K562 (cell line): Measurements from ENCODE around the gene PLCB1. TPM values are rescaled to one million over a fixed set of nuclear protein-coding genes. Genes with fewer than 3 reads are reported as not detected.

ENCODE experiments used
- ATAC-seq: fragments of 200-7000 bp; cut with Tn5 transposase; 3 replicates; pipeline ENCODE4 v1.9.1; 2020; ENCODE audit warnings: moderate library complexity
- BruUV-seq: library from RNA; stranded (reverse); fragments of 400-500 nt; replicated peaks from 2 replicates; lab custom pipeline; 2021; lab: Mats Ljungman, UMichigan
- CTCF ChIA-PET: fragments of 300-600 bp; formaldehyde crosslinking; extraction: SDS; loops from one replicate; lab custom pipeline; 2021; ENCODE audit warnings: low intra/inter-chr PET ratio; lab: Yijun Ruan, JAX
- POLR2A ChIA-PET: fragments of 300-600, 350-650 bp; sonication (Branson Sonifier 250); formaldehyde crosslinking; extraction: SDS; loops from one replicate; lab custom pipeline; 2021; ENCODE audit warnings: antibody characterized with exemption, inconsistent platforms; lab: Yijun Ruan, JAX
- DNase-seq, 4 experiments: peaks; one replicate each; pipeline versions ENCODE4 v3.0.0 to v3.0.0-alpha.2; 2011 to 2018; ENCODE audit warnings: low spot score in 3 of 4, mixed read lengths in 3 of 4; ENCODE audit errors: extremely low read depth in 1 of 4
- FAIRE-seq: peaks from 2 replicates; lab custom pipeline; 2011; peaks lifted over from hg19 to GRCh38; lab: Jason Lieb, UNC
- H2AFZ ChIP-seq: 2 replicates; pipeline ENCODE4 v1.6.0; 2011; ENCODE audit warnings: low read depth, low read length, control low read depth, inconsistent platforms
- H3K27ac ChIP-seq: fragments of 200-600 bp; 3 replicates; pipeline ENCODE4 v1.8.0; 2011; ENCODE audit warnings: low read depth, mild to moderate bottlenecking, control low read depth, inconsistent platforms, low read length, moderate library complexity, mixed read lengths; ENCODE audit errors: extremely low read depth
- H3K27me3 ChIP-seq, 2 experiments: fragments of 300-600 bp in 1 of 2; 2 replicates in 1 of 2; 3 replicates in 1 of 2; pipeline versions ENCODE4 v1.6.0 to v1.8.0; 2011; ENCODE audit warnings: inconsistent platforms in 2 of 2, low read length in 2 of 2, mild to moderate bottlenecking in 1 of 2, mixed read lengths in 1 of 2, moderate library complexity in 1 of 2; ENCODE audit not compliant: control insufficient read depth in 2 of 2, insufficient read depth in 2 of 2
- H3K36me3 ChIP-seq: fragments of 300-600 bp; 3 replicates; pipeline ENCODE4 v1.8.0; 2011; ENCODE audit warnings: mild to moderate bottlenecking, low read length, inconsistent platforms; ENCODE audit not compliant: control insufficient read depth, insufficient read depth
- H3K4me1 ChIP-seq, 2 experiments: fragments of 200-600 bp in 1 of 2; replicated peaks in 1 of 2; 2 replicates in 1 of 2; 3 replicates in 1 of 2; pipeline versions ENCODE4 v1.5.1 to v1.8.0; 2011; ENCODE audit warnings: inconsistent platforms in 2 of 2, low read length in 2 of 2, mild to moderate bottlenecking in 1 of 2, mixed read lengths in 1 of 2, moderate library complexity in 1 of 2; ENCODE audit not compliant: control insufficient read depth in 2 of 2, insufficient read depth in 2 of 2
- H3K4me2 ChIP-seq: 2 replicates; pipeline ENCODE4 v1.6.1; 2011; ENCODE audit warnings: low read length, control low read depth, inconsistent platforms, mixed read lengths; ENCODE audit not compliant: insufficient read depth
- H3K4me3 ChIP-seq: fragments of 200-600 bp; sonication (generic), shearing (Covaris generic); 2 replicates; pipeline ENCODE4 v1.5.1; 2016; ENCODE audit warnings: control low read depth, inconsistent platforms
- H3K79me2 ChIP-seq: fragments of 200-600 bp; 3 replicates; pipeline ENCODE4 v1.8.0; 2011; ENCODE audit warnings: low read length, inconsistent platforms; ENCODE audit not compliant: control insufficient read depth, insufficient read depth
- H3K9ac ChIP-seq, 2 experiments: 2 replicates each; pipeline versions ENCODE4 v1.6.0 to v1.6.1; 2011; ENCODE audit warnings: low read depth in 2 of 2, low read length in 2 of 2, control low read depth in 1 of 2, inconsistent platforms in 1 of 2, mild to moderate bottlenecking in 1 of 2, mixed read lengths in 1 of 2; ENCODE audit not compliant: insufficient read depth in 1 of 2
- H3K9me1 ChIP-seq: one replicate; pipeline ENCODE4 v1.6.0; 2011; ENCODE audit warnings: inconsistent platforms, mild to moderate bottlenecking, low read length, moderate library complexity; ENCODE audit not compliant: control insufficient read depth, insufficient read depth
- H3K9me3 ChIP-seq: replicated peaks from 2 replicates; pipeline ENCODE4 v1.5.1; 2011; ENCODE audit warnings: low read depth, low read length, inconsistent platforms; ENCODE audit not compliant: control insufficient read depth, insufficient read depth
- H4K20me1 ChIP-seq: replicated peaks from 2 replicates; pipeline ENCODE4 v1.6.1; 2011; ENCODE audit warnings: low read length, inconsistent platforms, mixed read lengths; ENCODE audit not compliant: control insufficient read depth, insufficient read depth
- CAMTA2 ChIP-seq: fragments of 250-450 bp; sonication (Bioruptor Pico); conservative IDR thresholded peaks from 2 replicates; pipeline ENCODE4 v1.5.1; 2022
- FIP1L1 ChIP-seq: fragments of 200-400 bp; formaldehyde crosslinking; IDR thresholded peaks from 2 replicates; pipeline ENCODE4 v1.6.1; 2018; ENCODE audit warnings: mild to moderate bottlenecking, low read depth, low read length; ENCODE audit not compliant: poor library complexity, severe bottlenecking
- HNRNPH1 ChIP-seq: fragments of 200-400 bp; formaldehyde crosslinking; optimal IDR thresholded peaks from 2 replicates; pipeline ENCODE3; 2017; ENCODE audit warnings: low read depth, mild to moderate bottlenecking, low read length, moderate library complexity
- KHSRP ChIP-seq: fragments of 450-650 bp; IDR thresholded peaks from 2 replicates; pipeline ENCODE4 v1.6.1; 2017
- NELFE ChIP-seq: IDR thresholded peaks from 2 replicates; pipeline ENCODE4 v1.6.1; 2011; ENCODE audit warnings: mild to moderate bottlenecking; ENCODE audit not compliant: insufficient read depth, insufficient read length
- NRF1 ChIP-seq, 2 experiments: fragments of 450-650 bp; IDR thresholded peaks in 1 of 2; conservative IDR thresholded peaks in 1 of 2; 2 replicates each; pipeline ENCODE4 v1.6.1; 2014; ENCODE audit warnings: mild to moderate bottlenecking in 2 of 2
- PPARD ChIP-seq: fragments of 250-450 bp; sonication (Bioruptor Pico); IDR thresholded peaks from 2 replicates; pipeline ENCODE4 v1.8.0; 2022; ENCODE audit warnings: inconsistent platforms, mild to moderate bottlenecking, moderate library complexity
- SMARCC2 ChIP-seq: fragments of 450-650 bp; IDR thresholded peaks from 2 replicates; pipeline ENCODE4 v1.6.1; 2017; ENCODE audit warnings: antibody characterized with exemption, moderate library complexity, mild to moderate bottlenecking, low read depth
- TFE3 ChIP-seq: fragments of 450-650 bp; formaldehyde crosslinking; IDR thresholded peaks from 2 replicates; pipeline ENCODE4 v1.4.0; 2020; ENCODE audit warnings: mild to moderate bottlenecking, mixed read lengths
- YBX1 ChIP-seq: fragments of 450-650 bp; IDR thresholded peaks from 2 replicates; pipeline ENCODE4 v1.7.1; 2016; ENCODE audit warnings: mild to moderate bottlenecking
- ZBTB11 ChIP-seq, 3 experiments: fragments of 200-800 bp in 1 of 3; fragments of 250-450 bp in 1 of 3; fragments of 450-650 bp in 1 of 3; sonication (Bioruptor Pico) in 1 of 3; sonication (Bioruptor generic) in 1 of 3; formaldehyde crosslinking in 1 of 3; IDR thresholded peaks; 2 replicates each; pipeline versions ENCODE4 v1.6.1 to v1.8.0; 2016 to 2022; ENCODE audit warnings: mild to moderate bottlenecking in 2 of 3, missing genetic modification characterization in 2 of 3, missing compliant biosample characterization in 1 of 3, moderate library complexity in 1 of 3
- ZNF224 ChIP-seq: sonication (generic); formaldehyde crosslinking; IDR thresholded peaks from 2 replicates; pipeline ENCODE4 v1.8.0; 2022; ENCODE audit warnings: mild to moderate bottlenecking, missing genetic modification reagents
- whole genome bisulfite sequencing: fragments of 100-300 bp; shearing (Covaris generic); methylation state at CpG from one replicate; pipeline ENCODE4 v1.1.6; 2016; ENCODE audit warnings: low coverage, mixed read lengths; ENCODE audit not compliant: insufficient coverage; ENCODE audit errors: missing lambda C conversion rate; 5-methylcytosine and 5-hydroxymethylcytosine counted together
- in situ Hi-C: fragments of 300-500 bp; cut with MboI; formaldehyde crosslinking; loops from 4 replicates; pipeline ENCODE4 v1.15.0; 2018; ENCODE audit warnings: inconsistent platforms, mixed read lengths
- intact Hi-C: fragments of 100-400 bp; cut with micrococcal nuclease; formaldehyde crosslinking; loops from 2 replicates; pipeline ENCODE4 v1.14.2; 2022
- polyA plus RNA-seq, 8 experiments: library from polyadenylated mRNA; depleted of rRNA in 4 of 8; stranded (reverse) in 5 of 8; unstranded in 3 of 8; fragments of >200 nt; fragmentation: Nextera tagmentation in 2 of 8; fragmentation: Illumina TruSeq in 1 of 8; extraction: Ambion mirVana in 2 of 8; extraction: Trizol in 1 of 8; gene quantifications; 2 replicates each; pipeline versions ENCODE4 v1.2.1 to v1.2.3, GENCODE V29; 2011 to 2014; ENCODE audit warnings: inconsistent platforms in 1 of 8, missing spikeins in 1 of 8
- total RNA-seq, 7 experiments: library from RNA; depleted of rRNA in 6 of 7; stranded (reverse); fragments of >200 nt in 6 of 7; fragmentation: Illumina TruSeq in 2 of 7; extraction: Trizol in 2 of 7; gene quantifications; 2 replicates each; pipeline versions ENCODE4 v1.2.1 to v1.2.3, GENCODE V29; 2011 to 2021; ENCODE audit warnings: low replicate concordance in 1 of 7
- TF ChIP-seq, protein P1 (sequence below): fragments of 250-450 bp; sonication (Bioruptor Pico); IDR thresholded peaks from 2 replicates; pipeline ENCODE4 v1.4.0; 2020

PLCB1 gene
- total and polyA plus RNA-seq, 9 of the 15 experiments (the other 6 are each of a cell fraction or from before 2014, with no cell fraction given) = 0.34 to 3.1 (median 1.3) TPM

GRCh38 chr20:8571611-8572010, 439.5 kb downstream of the PLCB1 start:
- WGBS = 0% methylated on average over 2 of the region's 2 CpGs
- Histone ChIP-seq H3K4me3 (no peak overlapping the region), H4K20me1 (no peaks in the 10 kb centered on the region), H3K9me1 (no peaks in the 10 kb centered on the region), H3K79me2 (no peaks in the 10 kb centered on the region), H3K9me3 (no peaks in the 10 kb centered on the region; the same call in 1 of the 2 replicates), H3K9ac (no peak overlapping the region), H3K4me1 (no peaks in the 10 kb centered on the region), H3K4me2 (no peak overlapping the region), H3K27ac (no peak overlapping the region), H3K27me3 (no peaks in the 10 kb centered on the region), H2AFZ (no peak overlapping the region), H3K36me3 (no peaks in the 10 kb centered on the region)
- FAIRE-seq (no peak), ATAC-seq (no peak), DNase-seq (no peak)
- intact Hi-C loops (no loop called here), in situ Hi-C loops (no loop called here)
- POLR2A ChIA-PET = no interaction called here
- CTCF ChIA-PET = no interaction called here
- BruUV-seq = no TSS peak
- TF ChIP-seq ZNF224 (CRISPR knock-in tag) = no peak
- TF ChIP-seq ZBTB11 (CRISPR knock-in tag; IDR thresholded peaks at IDR 0.05) = no peak
- TF ChIP-seq CAMTA2 (CRISPR knock-in tag) = no peak
- no peak for TF ChIP-seq PPARD (CRISPR knock-in tag)
- TF ChIP-seq KHSRP = no peak
- TF ChIP-seq TFE3 (CRISPR knock-in tag) = no peak
- TF ChIP-seq NRF1 (conservative IDR thresholded peaks at IDR 0.05 in 1 of 2, IDR thresholded peaks at IDR 0.05 in 1 of 2) = no peak
- TF ChIP-seq NELFE = no peak
- TF ChIP-seq FIP1L1 = no peak
- TF ChIP-seq SMARCC2 = no peak
- TF ChIP-seq, protein P1, sequence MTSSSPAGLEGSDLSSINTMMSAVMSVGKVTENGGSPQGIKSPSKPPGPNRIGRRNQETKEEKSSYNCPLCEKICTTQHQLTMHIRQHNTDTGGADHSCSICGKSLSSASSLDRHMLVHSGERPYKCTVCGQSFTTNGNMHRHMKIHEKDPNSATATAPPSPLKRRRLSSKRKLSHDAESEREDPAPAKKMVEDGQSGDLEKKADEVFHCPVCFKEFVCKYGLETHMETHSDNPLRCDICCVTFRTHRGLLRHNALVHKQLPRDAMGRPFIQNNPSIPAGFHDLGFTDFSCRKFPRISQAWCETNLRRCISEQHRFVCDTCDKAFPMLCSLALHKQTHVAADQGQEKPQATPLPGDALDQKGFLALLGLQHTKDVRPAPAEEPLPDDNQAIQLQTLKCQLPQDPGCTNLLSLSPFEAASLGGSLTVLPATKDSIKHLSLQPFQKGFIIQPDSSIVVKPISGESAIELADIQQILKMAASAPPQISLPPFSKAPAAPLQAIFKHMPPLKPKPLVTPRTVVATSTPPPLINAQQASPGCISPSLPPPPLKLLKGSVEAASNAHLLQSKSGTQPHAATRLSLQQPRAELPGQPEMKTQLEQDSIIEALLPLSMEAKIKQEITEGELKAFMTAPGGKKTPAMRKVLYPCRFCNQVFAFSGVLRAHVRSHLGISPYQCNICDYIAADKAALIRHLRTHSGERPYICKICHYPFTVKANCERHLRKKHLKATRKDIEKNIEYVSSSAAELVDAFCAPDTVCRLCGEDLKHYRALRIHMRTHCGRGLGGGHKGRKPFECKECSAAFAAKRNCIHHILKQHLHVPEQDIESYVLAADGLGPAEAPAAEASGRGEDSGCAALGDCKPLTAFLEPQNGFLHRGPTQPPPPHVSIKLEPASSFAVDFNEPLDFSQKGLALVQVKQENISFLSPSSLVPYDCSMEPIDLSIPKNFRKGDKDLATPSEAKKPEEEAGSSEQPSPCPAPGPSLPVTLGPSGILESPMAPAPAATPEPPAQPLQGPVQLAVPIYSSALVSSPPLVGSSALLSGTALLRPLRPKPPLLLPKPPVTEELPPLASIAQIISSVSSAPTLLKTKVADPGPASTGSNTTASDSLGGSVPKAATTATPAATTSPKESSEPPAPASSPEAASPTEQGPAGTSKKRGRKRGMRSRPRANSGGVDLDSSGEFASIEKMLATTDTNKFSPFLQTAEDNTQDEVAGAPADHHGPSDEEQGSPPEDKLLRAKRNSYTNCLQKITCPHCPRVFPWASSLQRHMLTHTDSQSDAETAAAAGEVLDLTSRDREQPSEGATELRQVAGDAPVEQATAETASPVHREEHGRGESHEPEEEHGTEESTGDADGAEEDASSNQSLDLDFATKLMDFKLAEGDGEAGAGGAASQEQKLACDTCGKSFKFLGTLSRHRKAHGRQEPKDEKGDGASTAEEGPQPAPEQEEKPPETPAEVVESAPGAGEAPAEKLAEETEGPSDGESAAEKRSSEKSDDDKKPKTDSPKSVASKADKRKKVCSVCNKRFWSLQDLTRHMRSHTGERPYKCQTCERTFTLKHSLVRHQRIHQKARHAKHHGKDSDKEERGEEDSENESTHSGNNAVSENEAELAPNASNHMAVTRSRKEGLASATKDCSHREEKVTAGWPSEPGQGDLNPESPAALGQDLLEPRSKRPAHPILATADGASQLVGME (CRISPR knock-in tag) = no peak
- TF ChIP-seq HNRNPH1 = no peak
- no peak for TF ChIP-seq YBX1
